ENCODE measurements around the gene HCAR2.
"Not testable (repeated sequence)": the region's sequence is repeated elsewhere in the genome, so short reads cannot be mapped to it uniquely, and the experiment has no call there.

HCAR2 gene

GRCh38 chr12:122702890-122703611 is at the start of gene HCAR2:
Gene HCAR2, minus strand, starts transcription at chr12:122703357. Its CDS starts 74 bp downstream, at chr12:122703283.
- not testable (repeated sequence) for DNase-seq

GRCh38 chr12:122752464-122753318 is 49.5 kb upstream of the HCAR2 start, which contains the start of gene DENR:
Gene DENR, plus strand, starts transcription at chr12:122752824. Its CDS starts 878 bp downstream, at chr12:122753702.
- peak; percentile 96 to 98 for DNase-seq

- DNase-seq: not testable (repeated sequence)
Measured at GRCh38 chr12:122750781-122751515, 47.8 kb upstream of the HCAR2 start.

- DNase-seq: no peak
Measured at GRCh38 chr12:122749569-122750332, 46.6 kb upstream of the HCAR2 start.

GRCh38 chr12:122747224-122748135 is 44.3 kb upstream of the HCAR2 start:
- DNase-seq: no peak

GRCh38 chr12:122743895-122744525 is 40.9 kb upstream of the HCAR2 start:
- DNase-seq: no peak

- DNase-seq: no peak
Measured at GRCh38 chr12:122740351-122740750, 37.2 kb upstream of the HCAR2 start.

GRCh38 chr12:122738571-122738970 is 35.4 kb upstream of the HCAR2 start:
- no peak for DNase-seq

GRCh38 chr12:122732611-122733010 is 29.5 kb upstream of the HCAR2 start:
- DNase-seq: no peak

GRCh38 chr12:122732170-122732569 is 29.0 kb upstream of the HCAR2 start:
- DNase-seq: no peak

GRCh38 chr12:122730215-122731014 is 27.3 kb upstream of the HCAR2 start, which contains the start of gene HCAR1:
Gene HCAR1, minus strand, starts transcription at chr12:122730844. Its CDS starts 505 bp downstream, at chr12:122730339.
- DNase-seq: no peak

GRCh38 chr12:122729583-122730214 is 26.5 kb upstream of the HCAR2 start:
- no peak for DNase-seq

GRCh38 chr12:122726080-122726558 is 23.0 kb upstream of the HCAR2 start:
- DNase-seq: no peak

- no peak for DNase-seq
Measured at GRCh38 chr12:122725452-122726079, 22.4 kb upstream of the HCAR2 start.

- no peak for DNase-seq
Measured at GRCh38 chr12:122724641-122725243, 21.6 kb upstream of the HCAR2 start.

- DNase-seq: no peak
Measured at GRCh38 chr12:122722387-122722786, 19.2 kb upstream of the HCAR2 start.

- DNase-seq: no peak
Measured at GRCh38 chr12:122721057-122721545, 17.9 kb upstream of the HCAR2 start.

- DNase-seq: not testable (repeated sequence)
Measured at GRCh38 chr12:122716658-122717057, 13.5 kb upstream of the HCAR2 start, which contains the start of gene HCAR3. Gene HCAR3, minus strand, starts transcription at chr12:122716811. Its CDS starts 74 bp downstream, at chr12:122716737.

Measured in NCI-H1930 (cell line).